ENCODE results near the gene GPX1. TPM values are rescaled to one million over a fixed set of nuclear protein-coding genes. Genes with fewer than 3 reads are reported as not detected.

The GPX1 gene
- total and polyA plus RNA-seq, 2 of the 8 experiments (the other 6 are each of a cell fraction or from before 2014, with no cell fraction given): 250 to 757 TPM

- Histone ChIP-seq H2BK120ac (replicated peaks; ENCODE audit: low read depth, low read length) (no peak overlapping the region), H3K27me3 (replicated peaks in 1 of 4; ENCODE audit: control insufficient read depth in 3 of 4, extremely low read depth in 1 of 4, insufficient read depth in 3 of 4, low read length in 3 of 4) (no peaks in the 10 kb centered on the region), H3K36me3 (ENCODE audit: control insufficient read depth in 2 of 4, insufficient read depth in 4 of 4, low read length in 3 of 4) (peaks cover 0 to 9% (median 5%) of the 10 kb centered on the region in 4 experiments; a peak in 5 of 8 replicates), H4K91ac (replicated peaks; ENCODE audit: insufficient read length, low read length) (no peak overlapping the region), H3K18ac (ENCODE audit: extremely low read depth, low read length) (no peak overlapping the region), H2AFZ (ENCODE audit: low read length) (no peak overlapping the region), H4K8ac (ENCODE audit: extremely low read depth, insufficient read depth, low read length) (no peak overlapping the region), H3K23me2 (ENCODE audit: low read depth, low read length) (no peaks in the 10 kb centered on the region; the same call in 1 of the 2 replicates), H4K5ac (ENCODE audit: insufficient read length, low read depth, low read length) (no peak overlapping the region), H2BK15ac (ENCODE audit: low read length) (no peak overlapping the region), H3K4me1 (replicated peaks in 1 of 4; ENCODE audit: control insufficient read depth in 3 of 4, insufficient read depth in 4 of 4, low read length in 3 of 4) (peaks cover 0 to 3% (median 0%) of the 10 kb centered on the region in 4 experiments; a peak in 1 of 7 replicates), H4K20me1 (replicated peaks in 1 of 2; ENCODE audit: control insufficient read depth in 1 of 2, insufficient read depth in 2 of 2, low read length in 2 of 2) (no peaks in the 10 kb centered on the region), H3K56ac (replicated peaks; ENCODE audit: insufficient read length, low read depth, low read length) (no peak overlapping the region), H3K4me2 (ENCODE audit: insufficient read depth in 1 of 2, low read depth in 2 of 2, low read length in 2 of 2) (no peak overlapping the region), H2BK5ac (ENCODE audit: low read depth, low read length) (no peak overlapping the region), H2BK12ac (ENCODE audit: low read depth, low read length) (no peak overlapping the region), H3K14ac (ENCODE audit: insufficient read length) (no peak overlapping the region), H3K23ac (ENCODE audit: insufficient read length) (no peak overlapping the region), H3K79me1 (ENCODE audit: low read depth, low read length) (no peaks in the 10 kb centered on the region; the same call in 1 of the 2 replicates), H3K4me3 (ENCODE audit: extremely low read depth in 1 of 4, insufficient read depth in 2 of 4, low read depth in 3 of 4, low read length in 4 of 4) (no peak overlapping the region), H2AK5ac (ENCODE audit: low read depth, low read length) (no peak overlapping the region), H3K9me3 (ENCODE audit: insufficient read depth in 2 of 2, low read depth in 1 of 2, low read length in 1 of 2) (no peaks in the 10 kb centered on the region), H3K27ac (ENCODE audit: low read depth, low read length) (no peak overlapping the region), H3K4ac (replicated peaks; ENCODE audit: insufficient read length, low read depth, low read length) (no peak overlapping the region), H3K79me2 (ENCODE audit: control insufficient read depth in 1 of 2, insufficient read depth in 2 of 2, low read length in 2 of 2) (peaks cover 0 to 10% of the 10 kb centered on the region in 2 experiments; a peak in 2 of 4 replicates), H3K9ac (replicated peaks in 1 of 4; ENCODE audit: extremely low read depth in 1 of 4, low read depth in 3 of 4, low read length in 3 of 4) (no peak overlapping the region), H2BK20ac (ENCODE audit: low read length) (no peak overlapping the region)
- TF ChIP-seq NRF1 (IDR thresholded peaks at IDR 0.05; ENCODE audit: low read depth, low read length) (no peak), RXRA (IDR thresholded peaks at IDR 0.05; ENCODE audit: insufficient read depth, low read depth, low read length) (no peak), FOSL1 (IDR thresholded peaks at IDR 0.05; ENCODE audit: insufficient read depth, low read depth, low read length) (no peak), KDM4A (IDR thresholded peaks at IDR 0.05; ENCODE audit: low read depth, low read length, severe bottlenecking) (no peak), MAFK (IDR thresholded peaks at IDR 0.05; ENCODE audit: low read depth, low read length) (no peak), KDM5A (IDR thresholded peaks at IDR 0.05; ENCODE audit: low read length) (no peak), EGR1 (IDR thresholded peaks at IDR 0.05; ENCODE audit: borderline replicate concordance, low read depth, low read length) (no peak), SIX5 (IDR thresholded peaks at IDR 0.05; ENCODE audit: low read depth, low read length) (no peak), TAF7 (optimal IDR thresholded peaks at IDR 0.05; ENCODE audit: borderline replicate concordance, low read depth, low read length) (no peak), RBBP5 (IDR thresholded peaks at IDR 0.05; ENCODE audit: borderline replicate concordance, low read depth, low read length) (no peak), RNF2 (IDR thresholded peaks at IDR 0.05; ENCODE audit: borderline replicate concordance, low read depth, low read length, missing control alignments, poor library complexity, severe bottlenecking) (no peak), ASH2L (IDR thresholded peaks at IDR 0.05; ENCODE audit: low read length) (no peak)
- ChIA-PET POLR2A (ENCODE audit: partially characterized antibody) (interaction anchor here (0.7 to 1.9 kb wide), 10 partner anchors 8 to 119 kb away, joined by 3 to 15 read pairs (median 4); partner anchors contain the start of genes DAG1, RHOA, TCTA and USP4), CTCF (ENCODE audit: partially characterized antibody) (interaction anchor here (1.2 to 2.4 kb wide), 3 partner anchors 12 to 102 kb away, joined by 3 to 11 read pairs (median 4); partner anchors contain the start of gene USP4)
- WGBS, 2 experiments (ENCODE audit: extremely low coverage in 1 of 2, insufficient coverage in 1 of 2, insufficient read length in 1 of 2, insufficient replicate concordance in 2 of 2, low coverage in 1 of 2, low lambda C conversion rate in 2 of 2, missing lambda C conversion rate in 1 of 2): 95% methylated on average over 2 of the region's 2 CpGs; no CpG with 5 or more reads in 1 of the 2 experiments
- no peak for DNase-seq (ENCODE audit: low read depth in 1 of 2, low spot score in 2 of 2)
- FAIRE-seq: no peak
Observed at GRCh38 chr3:49352281-49352680, 5.9 kb downstream of the GPX1 start.
